B cell (primary cell): ENCODE measurements around the gene NME7.
"Not testable (repeated sequence)": the region's sequence is repeated elsewhere in the genome, so short reads cannot be mapped to it uniquely, and the experiment has no call there.

Experiments used
- EZH2 ChIP-seq: IDR thresholded peaks from 2 replicates; pipeline ENCODE4 v1.6.1; 2012; ENCODE audit warnings: borderline replicate concordance, low read depth, mild to moderate bottlenecking, moderate library complexity, low read length; ENCODE audit not compliant: insufficient read depth, poor library complexity, severe bottlenecking
- TF ChIP-seq, protein P1 (sequence below): fragments of 200-600 bp; IDR thresholded peaks from one replicate; pipeline ENCODE4 v1.8.0; 2022; ENCODE audit warnings: antibody characterized with exemption, mild to moderate bottlenecking

DNA sequence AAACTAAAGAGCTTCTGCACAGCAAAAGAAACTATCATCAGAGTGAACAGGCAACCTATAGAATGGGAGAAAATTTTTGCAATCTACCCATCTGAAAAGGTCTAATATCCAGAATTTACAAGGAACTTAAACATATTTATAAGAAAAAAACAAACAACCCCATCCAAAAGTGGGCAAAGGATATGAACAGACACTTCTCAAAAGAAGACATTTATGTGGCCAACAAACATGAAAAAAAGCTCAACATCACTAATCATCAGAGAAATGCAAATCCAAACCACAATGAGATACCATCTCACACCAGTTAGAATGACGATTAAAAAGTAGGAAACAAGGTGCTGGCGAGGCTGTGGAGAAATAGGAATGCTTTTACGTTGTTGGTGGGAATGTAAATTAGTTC is 32.9 kb downstream of the NME7 start:
- TF ChIP-seq, protein P1, sequence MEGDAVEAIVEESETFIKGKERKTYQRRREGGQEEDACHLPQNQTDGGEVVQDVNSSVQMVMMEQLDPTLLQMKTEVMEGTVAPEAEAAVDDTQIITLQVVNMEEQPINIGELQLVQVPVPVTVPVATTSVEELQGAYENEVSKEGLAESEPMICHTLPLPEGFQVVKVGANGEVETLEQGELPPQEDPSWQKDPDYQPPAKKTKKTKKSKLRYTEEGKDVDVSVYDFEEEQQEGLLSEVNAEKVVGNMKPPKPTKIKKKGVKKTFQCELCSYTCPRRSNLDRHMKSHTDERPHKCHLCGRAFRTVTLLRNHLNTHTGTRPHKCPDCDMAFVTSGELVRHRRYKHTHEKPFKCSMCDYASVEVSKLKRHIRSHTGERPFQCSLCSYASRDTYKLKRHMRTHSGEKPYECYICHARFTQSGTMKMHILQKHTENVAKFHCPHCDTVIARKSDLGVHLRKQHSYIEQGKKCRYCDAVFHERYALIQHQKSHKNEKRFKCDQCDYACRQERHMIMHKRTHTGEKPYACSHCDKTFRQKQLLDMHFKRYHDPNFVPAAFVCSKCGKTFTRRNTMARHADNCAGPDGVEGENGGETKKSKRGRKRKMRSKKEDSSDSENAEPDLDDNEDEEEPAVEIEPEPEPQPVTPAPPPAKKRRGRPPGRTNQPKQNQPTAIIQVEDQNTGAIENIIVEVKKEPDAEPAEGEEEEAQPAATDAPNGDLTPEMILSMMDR: not testable (repeated sequence)
- TF ChIP-seq EZH2: not testable (repeated sequence)
